22Rv1 (cell line): ENCODE results near the gene C1RL.

Source experiments
- H3K27ac ChIP-seq: fragments of 450-650 bp; 2 replicates; pipeline ENCODE4 v1.5.1; 2017
- CTCF ChIP-seq: fragments of 450-650 bp; IDR thresholded peaks from 2 replicates; pipeline ENCODE4 v1.5.1; 2017; ENCODE audit warnings: mild to moderate bottlenecking
- ZFX ChIP-seq: fragments of 450-650 bp; IDR thresholded peaks from 2 replicates; pipeline ENCODE4 v1.6.1; 2017; ENCODE audit warnings: antibody characterized with exemption, borderline replicate concordance

The C1RL gene

GRCh38 chr12:7047306-7047705 is 61.7 kb downstream of the C1RL start:
- H3K27ac ChIP-seq, result no peak overlapping the region
- TF ChIP-seq ZFX (no peak), CTCF (no peak)

DNA sequence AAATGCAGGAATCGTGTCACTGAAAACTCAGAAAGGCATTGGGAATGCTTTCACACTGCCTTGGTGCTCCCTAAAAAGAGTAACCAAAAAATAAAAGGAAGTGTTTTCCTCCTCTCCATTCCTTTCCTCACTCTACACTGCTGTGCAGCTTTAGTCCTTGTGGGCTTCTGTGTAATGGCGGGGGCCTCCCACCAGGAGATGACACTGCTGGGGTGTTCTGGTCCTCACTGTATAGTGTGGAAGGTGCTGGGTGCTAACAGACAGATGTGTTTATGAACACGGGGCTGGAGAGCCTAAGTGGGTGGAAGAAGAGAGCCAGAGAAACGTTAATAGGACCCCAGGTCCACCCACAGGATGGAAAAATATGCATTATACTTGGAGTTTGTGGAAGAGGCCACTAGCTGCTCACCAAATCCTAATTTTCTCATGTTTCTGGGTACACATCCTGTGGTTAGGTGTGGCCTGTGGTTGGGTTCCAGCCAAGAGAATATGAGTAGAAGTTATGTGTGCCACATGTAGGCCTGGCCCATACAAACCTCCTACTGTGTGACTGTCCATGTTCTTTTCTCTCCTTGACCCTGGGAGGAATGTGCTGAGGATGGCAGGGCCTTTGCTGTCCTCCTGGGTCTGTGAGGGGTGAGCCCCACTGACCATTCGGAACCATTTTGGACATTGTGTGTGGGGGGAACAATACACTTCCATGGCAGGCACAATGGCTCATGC is 62.5 kb downstream of the C1RL start:
- TF ChIP-seq CTCF (no peak), ZFX (no peak)
- no peak overlapping the region for H3K27ac ChIP-seq

DNA sequence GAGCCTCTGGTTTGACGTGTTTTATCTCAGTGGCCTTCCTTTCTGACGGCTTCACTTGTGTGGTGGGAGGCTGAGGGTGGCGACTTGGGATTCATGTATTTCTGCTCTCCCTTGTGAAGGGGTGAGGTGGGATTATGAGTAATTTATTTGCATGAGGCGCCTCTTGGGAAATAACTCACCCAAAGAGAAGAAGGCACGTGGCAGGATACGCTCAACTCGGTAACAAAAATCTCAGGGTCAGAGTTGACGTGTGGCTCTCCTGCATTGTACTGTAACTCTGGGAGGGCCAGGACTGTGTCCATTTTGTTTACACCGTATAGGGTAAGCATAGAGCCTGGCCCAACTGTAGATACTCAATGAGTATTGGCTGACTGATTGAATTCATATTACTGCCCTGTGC is 63.1 kb downstream of the C1RL start:
- no peak for TF ChIP-seq ZFX
- no peak for TF ChIP-seq CTCF
- no peak overlapping the region for H3K27ac ChIP-seq
